ENCODE measurements around the gene PARL.
A peak's percentile ranks its signal among the peaks of the same experiment; 100 is the strongest.

Gene PARL

DNA sequence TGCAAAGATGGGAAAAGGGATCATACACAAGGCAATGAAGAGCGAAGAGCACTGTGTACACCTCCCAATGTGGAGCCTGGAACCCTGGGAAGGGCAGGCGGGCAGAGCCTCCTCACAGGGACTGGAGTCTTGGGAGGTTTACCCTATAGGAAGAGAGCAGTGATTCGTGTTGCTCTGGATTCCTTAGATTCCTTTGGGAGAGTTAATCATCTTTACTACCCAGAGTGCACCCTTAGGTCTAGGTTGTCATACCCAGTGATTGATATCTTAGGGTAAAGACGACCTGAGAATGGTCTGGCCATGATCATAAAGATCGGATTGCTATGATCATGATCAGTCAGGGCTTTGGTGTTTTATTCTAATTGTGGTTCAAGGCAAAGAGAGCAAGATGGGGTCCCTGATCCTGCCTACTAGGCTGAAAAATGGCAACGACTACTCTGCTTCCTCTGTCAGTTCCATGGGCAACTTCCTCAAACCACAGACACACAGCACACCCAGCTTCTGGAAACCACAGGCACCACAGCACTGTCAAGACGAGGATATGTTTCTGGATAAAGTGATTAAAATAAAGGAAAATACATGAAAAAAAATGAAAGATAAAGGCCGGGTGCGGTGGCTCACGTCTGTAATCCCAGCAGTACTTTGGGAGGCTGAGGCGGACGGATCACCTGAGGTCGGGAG lies 38.9 kb downstream of the PARL start:
- no peak for DNase-seq

GRCh38 chr3:183845090-183845489 lies 39.6 kb downstream of the PARL start:
- DNase-seq, result no peak

GRCh38 chr3:183844606-183845005 lies 40.1 kb downstream of the PARL start:
- DNase-seq, result no peak

DNA sequence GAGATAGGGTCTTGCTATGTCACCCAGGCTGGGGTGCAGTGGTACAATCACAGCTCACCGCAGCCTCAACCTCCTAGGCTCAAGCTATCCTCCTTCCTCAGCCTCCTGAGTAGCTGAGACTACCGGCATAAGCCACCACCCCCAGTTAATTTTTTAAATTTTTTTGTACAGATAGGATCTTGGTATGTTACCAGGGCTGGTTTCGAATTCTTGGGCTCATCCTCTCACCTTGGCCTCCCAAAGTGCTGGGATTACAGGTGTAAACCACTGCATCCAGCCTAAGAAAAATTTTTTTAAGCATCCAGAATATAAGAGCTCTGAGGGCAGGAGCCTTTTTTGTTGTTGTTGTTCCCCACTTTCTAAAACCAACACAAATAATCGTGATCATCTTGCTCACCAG lies 44.9 kb downstream of the PARL start:
- no peak for DNase-seq

DNA sequence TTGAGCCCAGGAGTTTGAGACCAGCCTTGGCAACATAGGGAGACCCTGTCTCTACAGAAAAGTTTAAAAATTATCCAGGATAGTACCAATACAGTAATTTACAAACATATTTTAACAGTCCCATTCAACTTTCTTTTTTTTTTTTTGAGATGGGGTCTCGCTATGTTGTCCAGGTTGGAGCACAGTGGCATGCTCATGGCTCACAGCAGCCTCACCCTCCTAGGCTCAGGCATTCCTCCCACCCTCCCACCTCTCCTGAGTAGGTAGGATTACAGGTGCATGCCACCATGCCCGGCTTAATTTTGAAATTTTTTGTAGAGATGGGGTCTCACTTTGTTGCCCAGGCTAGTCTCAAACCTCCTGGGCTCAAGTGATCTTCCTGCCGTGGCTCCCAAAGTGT lies 46.8 kb downstream of the PARL start:
- DNase-seq, result no peak

- DNase-seq, result no peak
These were observed 47.3 kb downstream of the PARL start for GRCh38 chr3:183837390-183837789.

DNA sequence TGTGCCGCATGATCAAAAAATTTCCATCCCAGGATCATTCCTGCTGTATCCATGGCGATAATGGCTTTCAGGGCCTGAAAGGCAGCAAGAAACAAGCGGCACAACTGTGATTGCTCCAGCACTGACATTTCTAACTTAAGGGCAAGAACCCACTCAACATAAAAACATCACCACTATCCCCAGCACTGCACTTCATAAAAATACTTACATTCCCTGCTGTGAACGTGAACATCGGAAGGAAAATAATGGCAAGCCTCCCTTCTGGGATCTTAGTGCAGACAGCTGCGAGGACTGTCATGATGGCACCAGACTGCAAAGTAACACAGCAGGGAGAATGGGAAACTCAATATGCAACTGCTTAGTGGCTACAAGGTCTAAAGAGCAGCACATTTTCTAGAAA lies 51.2 kb downstream of the PARL start:
- peak; percentile 81 for DNase-seq

DNA sequence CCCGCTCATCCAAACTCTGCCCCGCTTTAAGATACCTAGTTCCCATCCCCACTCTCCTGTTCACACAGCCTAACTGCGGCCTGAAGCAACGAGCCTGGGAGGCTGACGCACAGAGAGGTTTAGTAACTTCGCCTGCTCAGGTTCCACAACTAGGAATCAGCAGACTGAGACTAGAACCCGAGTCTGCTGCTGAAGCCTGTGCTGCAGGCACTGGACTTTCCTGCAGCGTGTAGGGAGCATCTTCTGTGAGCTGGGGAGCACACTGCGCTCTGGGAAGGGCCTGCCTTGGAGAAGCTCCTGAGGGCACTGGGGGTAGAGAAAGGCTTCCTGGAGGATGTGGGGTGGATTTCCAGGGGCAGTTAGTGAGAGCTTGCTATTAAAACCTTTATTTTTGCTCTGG lies 54.5 kb downstream of the PARL start:
- DNase-seq, result no peak

DNA sequence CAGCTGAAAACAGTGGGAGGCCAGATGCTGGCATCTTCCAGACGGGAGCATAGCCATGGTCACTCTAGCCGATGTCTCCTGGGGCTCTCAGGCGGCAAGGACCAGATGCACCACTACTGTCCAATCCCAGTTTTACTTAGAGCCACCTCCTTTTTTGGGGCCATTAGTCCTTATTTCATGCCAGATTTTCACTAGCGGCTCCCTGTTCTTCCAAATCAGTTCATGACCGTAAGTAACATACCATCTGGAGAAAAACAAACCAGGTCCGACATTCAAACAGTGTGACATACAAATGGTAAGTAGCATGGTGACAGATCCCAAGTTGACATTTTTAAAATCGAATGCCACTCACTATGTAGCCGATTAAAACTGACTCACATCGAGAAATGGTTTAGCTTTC lies 55.2 kb downstream of the PARL start:
- no peak for DNase-seq

DNA sequence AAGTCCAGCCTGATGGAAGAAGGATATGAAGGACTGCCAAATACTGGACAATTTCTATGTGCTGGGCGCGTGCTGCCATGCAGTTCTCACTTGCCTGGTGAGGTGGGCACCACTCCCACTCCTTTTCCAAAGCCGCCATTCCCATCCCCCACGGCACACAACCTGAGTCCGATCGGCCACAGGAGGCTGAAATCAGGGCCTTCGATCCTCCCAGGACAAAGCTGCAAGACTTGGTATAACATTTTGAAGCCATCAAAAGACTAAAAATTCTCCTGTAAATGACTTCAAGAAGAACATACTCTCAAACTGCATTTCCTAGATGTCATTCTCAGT lies 56.2 kb downstream of the PARL start:
- no peak for DNase-seq

- no peak for DNase-seq
These were observed 56.7 kb downstream of the PARL start for GRCh38 chr3:183827809-183828537.

- DNase-seq, result no peak
These were observed 58.0 kb downstream of the PARL start for GRCh38 chr3:183826448-183827250.

DNA sequence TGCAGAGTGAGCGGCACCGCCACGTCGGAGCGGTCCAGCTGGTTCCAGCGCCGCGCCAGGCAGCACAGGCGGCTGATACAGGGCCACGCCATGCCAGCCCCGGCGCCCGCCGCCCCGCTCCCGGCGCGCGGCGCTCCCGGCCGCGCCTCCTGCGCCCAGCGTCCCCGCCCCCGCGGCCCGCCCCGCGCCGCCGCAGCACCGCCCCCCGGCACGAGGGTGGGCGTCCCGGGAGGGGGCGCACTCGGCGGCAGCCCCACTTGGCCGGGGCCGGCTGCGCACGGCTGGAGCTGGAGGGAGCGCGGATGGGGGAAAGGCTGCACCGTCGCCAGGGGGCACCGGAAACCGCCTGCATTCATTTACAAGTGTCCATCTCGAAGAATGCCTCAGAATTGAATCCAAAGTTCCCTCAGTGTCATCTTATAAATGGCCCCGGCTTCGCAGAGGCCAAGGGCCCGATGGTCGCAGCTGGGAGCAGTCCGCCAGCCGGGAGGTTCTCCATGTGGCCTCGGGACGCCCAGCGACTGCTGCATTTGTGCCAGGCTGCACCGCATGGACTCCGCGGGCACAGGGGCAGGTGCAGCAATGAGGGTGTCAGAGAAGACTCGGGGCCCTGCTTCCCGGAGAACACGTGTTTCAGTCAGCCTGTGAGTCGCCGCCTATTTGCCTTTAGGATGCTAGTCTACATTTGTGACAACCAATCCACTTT lies 59.1 kb downstream of the PARL start, which contains the start of gene MAP6D1:
Gene MAP6D1 (minus strand): TSS at position 122 of the 706 bp plus-strand sequence. CDS start 30 bp downstream, at position 92.
- peak; percentile 56 for DNase-seq

- no peak for DNase-seq
These were observed 59.8 kb downstream of the PARL start for GRCh38 chr3:183824761-183825455.

DNA sequence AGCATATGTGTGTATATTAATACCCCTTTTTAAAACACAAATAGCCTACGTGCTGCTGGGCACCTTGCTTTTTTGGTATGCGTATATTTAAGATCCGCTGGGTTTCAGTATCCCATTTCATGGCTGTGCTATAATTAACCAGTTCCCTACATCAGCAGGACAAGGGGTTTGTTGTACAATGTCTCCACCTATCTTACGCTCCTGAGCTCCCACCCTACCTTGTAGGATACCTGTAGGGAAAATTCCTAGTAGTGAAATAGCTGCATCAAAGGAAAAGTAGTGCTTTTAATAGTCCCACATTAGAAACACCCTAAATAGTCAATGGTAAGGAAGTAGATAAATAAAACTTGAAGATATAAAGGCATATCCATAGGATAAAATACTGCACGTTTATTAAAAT lies 60.7 kb downstream of the PARL start:
- no peak for DNase-seq

DNA sequence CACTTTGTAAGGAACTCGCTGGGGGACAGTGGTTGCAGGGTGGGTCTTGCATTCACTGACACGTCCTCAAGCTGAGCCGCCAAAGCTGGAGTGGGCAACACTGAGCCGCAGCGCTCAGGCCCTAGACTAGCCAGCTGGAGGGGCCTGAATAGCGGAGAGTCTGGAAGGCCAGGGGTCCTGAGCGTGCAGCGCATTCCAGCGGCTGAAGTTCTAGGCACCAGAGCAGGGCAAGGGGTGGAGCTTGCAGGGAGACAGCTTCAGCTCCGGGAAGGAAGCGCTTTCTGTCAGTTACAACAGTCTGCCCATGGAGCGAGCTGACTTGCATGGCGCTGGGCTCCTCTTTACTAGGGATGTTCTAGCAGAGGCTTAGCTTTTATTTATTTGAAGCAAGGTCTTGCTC lies 62.0 kb downstream of the PARL start:
- no peak for DNase-seq

DNA sequence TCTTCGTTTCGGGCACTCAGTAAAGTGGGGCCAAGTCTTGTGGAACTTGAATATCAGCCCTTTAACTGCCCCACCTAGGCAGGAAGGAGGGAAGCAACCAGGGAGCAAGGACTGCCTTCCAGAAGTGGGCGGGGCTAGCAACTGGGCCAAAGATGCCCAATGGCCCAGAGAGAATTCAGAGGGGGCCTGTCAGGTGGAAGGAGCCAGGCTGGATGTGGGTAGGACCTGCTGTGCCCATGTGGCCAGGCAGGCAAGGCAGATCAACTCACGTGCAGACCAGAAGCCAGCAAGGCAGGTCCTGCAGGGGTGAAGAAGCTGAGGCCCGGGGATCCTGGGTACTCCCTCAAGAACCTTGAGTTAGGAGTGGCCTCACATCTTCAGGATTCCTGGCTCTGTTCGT lies 64.8 kb downstream of the PARL start:
- DNase-seq, result no peak

- DNase-seq, result no peak
These were observed 65.7 kb downstream of the PARL start for GRCh38 chr3:183818706-183819624.

- no peak for DNase-seq
These were observed 66.5 kb downstream of the PARL start for GRCh38 chr3:183818041-183818620.

DNA sequence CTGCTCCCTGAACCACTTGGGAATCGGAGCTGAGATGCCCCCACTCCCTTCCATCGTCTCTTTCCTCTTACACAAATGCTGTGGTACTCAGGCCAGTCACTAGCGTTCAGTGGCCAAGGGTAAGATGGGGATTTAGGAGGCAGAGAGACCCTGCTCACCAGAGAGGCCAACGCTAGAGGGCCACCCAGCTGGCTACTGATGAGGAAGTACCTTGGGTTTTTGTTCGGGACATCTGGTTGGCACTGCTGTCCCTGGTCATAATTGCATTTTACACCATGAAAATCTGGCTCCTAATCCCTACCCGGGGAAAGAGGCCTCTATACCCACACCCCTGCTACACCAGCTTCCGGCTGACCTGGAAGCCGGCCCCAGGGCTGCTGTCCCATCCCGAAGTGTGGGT lies 67.0 kb downstream of the PARL start:
- DNase-seq, result no peak

Measured in NCI-H2227 treated with DMSO at 0.1 percent for 48 hours (cell line).